GM23338 (cell line): ENCODE results near the gene CYP46A1. TPM values are rescaled to one million over a fixed set of nuclear protein-coding genes. Genes with fewer than 3 reads are reported as not detected.

Experiments
- ATAC-seq: fragments of 200-7000 bp; cut with Tn5 transposase; 3 replicates; pipeline ENCODE4 v1.9.1; 2020
- DNase-seq: peaks from one replicate; pipeline ENCODE4 v3.0.0-alpha.2; 2015; ENCODE audit warnings: low spot score
- H2AFZ ChIP-seq: fragments of 200-600 bp; sonication (generic); 2 replicates; pipeline ENCODE4 v1.8.0; 2016; ENCODE audit warnings: antibody characterized with exemption, mild to moderate bottlenecking, moderate library complexity
- H3F3A ChIP-seq: fragments of 200-600 bp; sonication (generic); replicated peaks from 2 replicates; pipeline ENCODE4 v1.8.0; 2017; ENCODE audit warnings: antibody characterized with exemption, mixed run types, low read depth
- H3K27ac ChIP-seq: fragments of 200-600 bp; sonication (generic); 2 replicates; pipeline ENCODE4 v1.6.1; 2016; ENCODE audit warnings: low read depth
- H3K27me3 ChIP-seq: fragments of 200-600 bp; sonication (generic); 2 replicates; pipeline ENCODE4 v1.8.0; 2016; ENCODE audit warnings: mild to moderate bottlenecking, mixed run types, moderate library complexity; ENCODE audit not compliant: insufficient read depth
- H3K36me3 ChIP-seq: fragments of 200-600 bp; sonication (generic); 2 replicates; pipeline ENCODE4 v1.8.0; 2016; ENCODE audit warnings: mild to moderate bottlenecking; ENCODE audit not compliant: insufficient read depth
- H3K4me1 ChIP-seq: fragments of 200-600 bp; sonication (generic); 2 replicates; pipeline ENCODE4 v1.8.0; 2016; ENCODE audit warnings: mild to moderate bottlenecking, moderate library complexity; ENCODE audit not compliant: insufficient read depth
- H3K4me2 ChIP-seq: fragments of 200-600 bp; sonication (generic); 2 replicates; pipeline ENCODE4 v1.7.1; 2017; ENCODE audit warnings: mixed run types
- H3K4me3 ChIP-seq: fragments of 200-600 bp; sonication (generic); 2 replicates; pipeline ENCODE4 v1.6.1; 2016; ENCODE audit warnings: mixed run types
- H3K79me2 ChIP-seq: fragments of 200-600 bp; sonication (generic); replicated peaks from 2 replicates; pipeline ENCODE4 v1.8.0; 2017; ENCODE audit warnings: mild to moderate bottlenecking; ENCODE audit not compliant: insufficient read depth
- H3K9me2 ChIP-seq: fragments of 200-600 bp; sonication (generic); 2 replicates; pipeline ENCODE4 v1.8.0; 2017; ENCODE audit not compliant: insufficient read depth
- H4K20me1 ChIP-seq: fragments of 200-600 bp; sonication (generic); replicated peaks from 2 replicates; pipeline ENCODE4 v1.8.0; 2017; ENCODE audit warnings: mild to moderate bottlenecking; ENCODE audit not compliant: insufficient read depth
- H3K27ac Mint-ChIP-seq: 2 replicates; pipeline ENCODE4 v1.8.0; 2020; ENCODE audit warnings: inconsistent platforms, mild to moderate bottlenecking, moderate library complexity, mixed read lengths
- H3K27me3 Mint-ChIP-seq: 3 replicates; pipeline ENCODE4 v1.8.0; 2022; ENCODE audit warnings: low read depth, mild to moderate bottlenecking, moderate library complexity, mixed read lengths, inconsistent platforms; ENCODE audit not compliant: insufficient read depth, poor library complexity
- H3K36me3 Mint-ChIP-seq: 3 replicates; pipeline ENCODE4 v1.8.0; 2021; ENCODE audit warnings: low read depth, mild to moderate bottlenecking, inconsistent platforms, moderate library complexity, mixed read lengths
- H3K4me1 Mint-ChIP-seq: 3 replicates; pipeline ENCODE4 v1.8.0; 2020; ENCODE audit warnings: mild to moderate bottlenecking, inconsistent platforms, mixed read lengths
- H3K4me3 Mint-ChIP-seq: 3 replicates; pipeline ENCODE4 v1.8.0; 2021; ENCODE audit warnings: moderate library complexity, mild to moderate bottlenecking, inconsistent platforms, mixed read lengths
- H3K9me3 Mint-ChIP-seq: 3 replicates; pipeline ENCODE4 v1.8.0; 2020; ENCODE audit warnings: moderate library complexity, mild to moderate bottlenecking, inconsistent platforms, mixed read lengths
- EZH2phosphoT487 ChIP-seq: fragments of 200-600 bp; sonication (generic); IDR thresholded peaks from one replicate; pipeline ENCODE4 v1.8.1; 2018; ENCODE audit warnings: antibody characterized with exemption; ENCODE audit not compliant: unreplicated experiment
- JUNB ChIP-seq: IDR thresholded peaks from one replicate; pipeline ENCODE4 v1.6.1; 2016; ENCODE audit warnings: antibody characterized with exemption; ENCODE audit not compliant: unreplicated experiment
- POLR2AphosphoS5 ChIP-seq: IDR thresholded peaks from 2 replicates; pipeline ENCODE4 v1.6.1; 2016; ENCODE audit warnings: antibody characterized with exemption, low read depth
- STAT1 ChIP-seq: IDR thresholded peaks from one replicate; pipeline ENCODE4 v1.6.1; 2016; ENCODE audit warnings: antibody characterized with exemption; ENCODE audit not compliant: unreplicated experiment
- ZNF331 ChIP-seq: fragments of 250-450 bp; sonication (Bioruptor Pico); IDR thresholded peaks from 2 replicates; pipeline ENCODE4 v1.5.0; 2020; ENCODE audit warnings: low read depth, mild to moderate bottlenecking, moderate library complexity
- polyA plus RNA-seq: library from polyadenylated mRNA; unstranded; fragments of >200 nt; fragmentation: Nextera tagmentation; extraction: Ambion mirVana; gene quantifications from 2 replicates; pipeline ENCODE4 v1.2.1, GENCODE V29; 2016
- total RNA-seq: library from RNA; depleted of rRNA; stranded (reverse); fragments of >200 nt; shearing (Covaris generic); gene quantifications from 2 replicates; pipeline ENCODE4 v1.2.3, GENCODE V29; 2014
- TF ChIP-seq, protein P1 (sequence below): fragments of 250-450 bp; sonication (Bioruptor Pico); IDR thresholded peaks from 2 replicates; pipeline ENCODE4 v1.5.0; 2020; ENCODE audit warnings: mild to moderate bottlenecking, moderate library complexity

Gene CYP46A1
- total and polyA plus RNA-seq, 2 experiments from 2014 or later = 0.59 to 0.66 TPM

DNA sequence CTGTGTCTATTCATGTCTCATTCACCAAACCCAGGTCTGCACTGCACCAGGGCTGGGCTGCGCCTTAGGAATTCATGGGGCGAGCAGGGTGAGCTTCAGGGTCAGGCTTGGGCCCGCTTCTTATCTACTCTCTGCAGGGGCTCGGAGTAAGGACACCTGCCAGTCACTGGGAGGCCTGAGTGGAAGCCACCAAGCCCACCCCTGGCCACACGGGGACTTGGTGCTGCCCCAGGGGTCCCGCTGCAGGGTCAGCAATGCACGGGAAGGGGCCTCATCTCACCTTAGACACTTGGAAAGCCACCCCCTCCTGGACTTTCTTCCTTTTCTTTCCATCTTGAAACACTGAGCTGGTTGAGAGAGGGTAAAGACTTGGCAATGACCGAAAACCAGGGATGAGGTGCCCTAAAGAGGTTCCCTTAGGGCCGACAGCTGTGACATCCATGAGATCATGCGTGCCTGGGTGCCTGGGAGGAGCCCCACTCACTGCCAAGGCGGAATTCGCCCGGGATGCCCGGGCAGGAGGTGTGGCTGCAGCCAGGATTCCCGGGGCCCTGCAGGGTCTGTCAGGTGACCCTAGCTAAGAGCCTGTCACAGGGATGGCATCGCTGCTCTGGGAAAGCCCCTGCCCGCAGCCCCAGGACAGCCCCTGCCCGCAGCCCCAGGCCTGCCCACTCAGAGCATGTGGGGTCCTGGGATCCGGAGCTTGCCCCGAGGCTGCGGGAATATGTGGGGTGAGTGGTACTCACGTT, 63.7 kb downstream of the CYP46A1 start:
- Mint-ChIP-seq H3K27ac (no peak overlapping the region), H3K4me1 (peaks cover 37% of the 10 kb centered on the region), H3K9me3 (no peaks in the 10 kb centered on the region), H3K36me3 (no peaks in the 10 kb centered on the region), H3K27me3 (peaks cover 8% of the 10 kb centered on the region), H3K4me3 (no peak overlapping the region)
- TF ChIP-seq STAT1 = no peak
- TF ChIP-seq, protein P1, sequence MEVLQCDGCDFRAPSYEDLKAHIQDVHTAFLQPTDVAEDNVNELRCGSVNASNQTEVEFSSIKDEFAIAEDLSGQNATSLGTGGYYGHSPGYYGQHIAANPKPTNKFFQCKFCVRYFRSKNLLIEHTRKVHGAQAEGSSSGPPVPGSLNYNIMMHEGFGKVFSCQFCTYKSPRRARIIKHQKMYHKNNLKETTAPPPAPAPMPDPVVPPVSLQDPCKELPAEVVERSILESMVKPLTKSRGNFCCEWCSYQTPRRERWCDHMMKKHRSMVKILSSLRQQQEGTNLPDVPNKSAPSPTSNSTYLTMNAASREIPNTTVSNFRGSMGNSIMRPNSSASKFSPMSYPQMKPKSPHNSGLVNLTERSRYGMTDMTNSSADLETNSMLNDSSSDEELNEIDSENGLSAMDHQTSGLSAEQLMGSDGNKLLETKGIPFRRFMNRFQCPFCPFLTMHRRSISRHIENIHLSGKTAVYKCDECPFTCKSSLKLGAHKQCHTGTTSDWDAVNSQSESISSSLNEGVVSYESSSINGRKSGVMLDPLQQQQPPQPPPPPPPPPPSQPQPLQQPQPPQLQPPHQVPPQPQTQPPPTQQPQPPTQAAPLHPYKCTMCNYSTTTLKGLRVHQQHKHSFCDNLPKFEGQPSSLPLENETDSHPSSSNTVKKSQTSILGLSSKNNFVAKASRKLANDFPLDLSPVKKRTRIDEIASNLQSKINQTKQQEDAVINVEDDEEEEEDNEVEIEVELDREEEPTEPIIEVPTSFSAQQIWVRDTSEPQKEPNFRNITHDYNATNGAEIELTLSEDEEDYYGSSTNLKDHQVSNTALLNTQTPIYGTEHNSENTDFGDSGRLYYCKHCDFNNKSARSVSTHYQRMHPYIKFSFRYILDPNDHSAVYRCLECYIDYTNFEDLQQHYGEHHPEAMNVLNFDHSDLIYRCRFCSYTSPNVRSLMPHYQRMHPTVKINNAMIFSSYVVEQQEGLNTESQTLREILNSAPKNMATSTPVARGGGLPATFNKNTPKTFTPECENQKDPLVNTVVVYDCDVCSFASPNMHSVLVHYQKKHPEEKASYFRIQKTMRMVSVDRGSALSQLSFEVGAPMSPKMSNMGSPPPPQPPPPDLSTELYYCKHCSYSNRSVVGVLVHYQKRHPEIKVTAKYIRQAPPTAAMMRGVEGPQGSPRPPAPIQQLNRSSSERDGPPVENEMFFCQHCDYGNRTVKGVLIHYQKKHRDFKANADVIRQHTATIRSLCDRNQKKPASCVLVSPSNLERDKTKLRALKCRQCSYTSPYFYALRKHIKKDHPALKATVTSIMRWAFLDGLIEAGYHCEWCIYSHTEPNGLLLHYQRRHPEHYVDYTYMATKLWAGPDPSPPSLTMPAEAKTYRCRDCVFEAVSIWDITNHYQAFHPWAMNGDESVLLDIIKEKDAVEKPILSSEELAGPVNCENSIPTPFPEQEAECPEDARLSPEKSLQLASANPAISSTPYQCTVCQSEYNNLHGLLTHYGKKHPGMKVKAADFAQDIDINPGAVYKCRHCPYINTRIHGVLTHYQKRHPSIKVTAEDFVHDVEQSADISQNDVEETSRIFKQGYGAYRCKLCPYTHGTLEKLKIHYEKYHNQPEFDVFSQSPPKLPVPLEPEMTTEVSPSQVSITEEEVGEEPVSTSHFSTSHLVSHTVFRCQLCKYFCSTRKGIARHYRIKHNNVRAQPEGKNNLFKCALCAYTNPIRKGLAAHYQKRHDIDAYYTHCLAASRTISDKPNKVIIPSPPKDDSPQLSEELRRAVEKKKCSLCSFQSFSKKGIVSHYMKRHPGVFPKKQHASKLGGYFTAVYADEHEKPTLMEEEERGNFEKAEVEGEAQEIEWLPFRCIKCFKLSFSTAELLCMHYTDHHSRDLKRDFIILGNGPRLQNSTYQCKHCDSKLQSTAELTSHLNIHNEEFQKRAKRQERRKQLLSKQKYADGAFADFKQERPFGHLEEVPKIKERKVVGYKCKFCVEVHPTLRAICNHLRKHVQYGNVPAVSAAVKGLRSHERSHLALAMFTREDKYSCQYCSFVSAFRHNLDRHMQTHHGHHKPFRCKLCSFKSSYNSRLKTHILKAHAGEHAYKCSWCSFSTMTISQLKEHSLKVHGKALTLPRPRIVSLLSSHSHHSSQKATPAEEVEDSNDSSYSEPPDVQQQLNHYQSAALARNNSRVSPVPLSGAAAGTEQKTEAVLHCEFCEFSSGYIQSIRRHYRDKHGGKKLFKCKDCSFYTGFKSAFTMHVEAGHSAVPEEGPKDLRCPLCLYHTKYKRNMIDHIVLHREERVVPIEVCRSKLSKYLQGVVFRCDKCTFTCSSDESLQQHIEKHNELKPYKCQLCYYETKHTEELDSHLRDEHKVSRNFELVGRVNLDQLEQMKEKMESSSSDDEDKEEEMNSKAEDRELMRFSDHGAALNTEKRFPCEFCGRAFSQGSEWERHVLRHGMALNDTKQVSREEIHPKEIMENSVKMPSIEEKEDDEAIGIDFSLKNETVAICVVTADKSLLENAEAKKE (CRISPR knock-in tag) = no peak
- TF ChIP-seq POLR2AphosphoS5 = no peak
- TF ChIP-seq ZNF331 = no peak
- no peak for TF ChIP-seq JUNB
- Histone ChIP-seq H3K27ac (no peak overlapping the region), H3K36me3 (no peaks in the 10 kb centered on the region), H3F3A (no peaks in the 10 kb centered on the region), H3K79me2 (no peaks in the 10 kb centered on the region), H4K20me1 (no peaks in the 10 kb centered on the region), H3K4me2 (no peak overlapping the region), H3K4me1 (peaks cover 32% of the 10 kb centered on the region), H2AFZ (no peak overlapping the region), H3K27me3 (no peaks in the 10 kb centered on the region), H3K9me2 (no peaks in the 10 kb centered on the region), H3K4me3 (no peak overlapping the region)
- DNase-seq (no peak), ATAC-seq (no peak)

DNA sequence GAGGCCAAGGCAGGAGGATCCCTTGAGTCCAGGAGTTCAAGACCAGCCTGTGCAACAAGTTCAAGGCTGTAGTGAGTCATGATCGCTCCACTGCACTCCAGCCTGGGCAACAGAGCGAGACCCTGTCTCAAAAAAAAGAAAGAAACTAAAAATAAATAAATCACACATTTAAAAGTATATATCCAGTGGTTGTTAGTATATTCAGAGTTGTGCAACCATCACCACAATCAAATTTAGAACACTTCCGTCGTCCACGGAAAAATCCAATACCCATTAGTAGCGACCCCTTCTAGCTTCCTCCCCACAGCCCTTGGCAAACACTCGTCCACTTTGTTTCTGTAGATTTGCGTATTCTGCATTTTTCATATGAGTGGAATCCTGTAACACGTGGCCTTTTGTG, 64.4 kb downstream of the CYP46A1 start:
- Mint-ChIP-seq H3K4me3 (no peak overlapping the region), H3K9me3 (no peaks in the 10 kb centered on the region), H3K4me1 (peaks cover 38% of the 10 kb centered on the region), H3K36me3 (no peaks in the 10 kb centered on the region), H3K27ac (no peak overlapping the region), H3K27me3 (peaks cover 10% of the 10 kb centered on the region)
- Histone ChIP-seq H3K27ac (no peak overlapping the region), H3K4me2 (no peak overlapping the region), H3K79me2 (no peaks in the 10 kb centered on the region), H2AFZ (no peak overlapping the region), H4K20me1 (no peaks in the 10 kb centered on the region), H3K36me3 (no peaks in the 10 kb centered on the region), H3K27me3 (no peaks in the 10 kb centered on the region), H3K4me3 (no peak overlapping the region), H3K4me1 (peaks cover 27% of the 10 kb centered on the region), H3F3A (no peaks in the 10 kb centered on the region), H3K9me2 (no peaks in the 10 kb centered on the region)
- DNase-seq (no peak), ATAC-seq (no peak)
- TF ChIP-seq, protein P1 (CRISPR knock-in tag) = no peak
- TF ChIP-seq EZH2phosphoT487 = no peak
